Non-pigmented ciliary epithelial cell (primary cell): ENCODE measurements around the gene OXNAD1.

Experiments used
- DNase-seq: peaks from one replicate; pipeline ENCODE4 v3.0.0-alpha.2; 2010; ENCODE audit warnings: low read depth

OXNAD1 gene

GRCh38 chr3:16279010-16279801 is 14.2 kb downstream of the OXNAD1 start:
- DNase-seq: no peak

GRCh38 chr3:16280671-16281070 is 15.7 kb downstream of the OXNAD1 start:
- no peak for DNase-seq

GRCh38 chr3:16284633-16285032 is 19.6 kb downstream of the OXNAD1 start:
- DNase-seq: no peak

- no peak for DNase-seq
These were observed 21.1 kb downstream of the OXNAD1 start for GRCh38 chr3:16286161-16286560.

- DNase-seq: no peak
These were observed 21.9 kb downstream of the OXNAD1 start for GRCh38 chr3:16286751-16287543.

DNA sequence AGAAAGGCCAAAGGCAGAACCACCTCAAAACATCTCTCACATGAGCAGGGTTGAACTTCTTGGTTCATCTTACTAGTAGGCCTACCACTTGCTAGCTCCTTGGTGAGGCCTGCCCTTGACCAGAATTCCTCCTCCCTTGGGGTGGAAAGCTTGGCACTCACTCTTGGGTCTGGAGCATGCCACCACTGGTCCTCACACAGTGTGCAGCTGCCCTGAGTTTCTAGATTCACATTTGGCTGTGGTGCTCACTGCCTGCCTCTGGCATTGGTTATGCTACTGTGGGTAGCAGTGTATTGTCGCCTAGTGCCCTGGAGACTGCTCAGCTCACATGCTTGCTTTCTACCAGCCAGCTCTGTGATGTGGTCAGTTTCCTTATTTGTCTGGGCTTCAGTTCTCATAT is 23.7 kb downstream of the OXNAD1 start:
- no peak for DNase-seq

- no peak for DNase-seq
These were observed 24.3 kb downstream of the OXNAD1 start for GRCh38 chr3:16289144-16289889.

GRCh38 chr3:16290007-16290826 is 25.2 kb downstream of the OXNAD1 start:
- DNase-seq: no peak

DNA sequence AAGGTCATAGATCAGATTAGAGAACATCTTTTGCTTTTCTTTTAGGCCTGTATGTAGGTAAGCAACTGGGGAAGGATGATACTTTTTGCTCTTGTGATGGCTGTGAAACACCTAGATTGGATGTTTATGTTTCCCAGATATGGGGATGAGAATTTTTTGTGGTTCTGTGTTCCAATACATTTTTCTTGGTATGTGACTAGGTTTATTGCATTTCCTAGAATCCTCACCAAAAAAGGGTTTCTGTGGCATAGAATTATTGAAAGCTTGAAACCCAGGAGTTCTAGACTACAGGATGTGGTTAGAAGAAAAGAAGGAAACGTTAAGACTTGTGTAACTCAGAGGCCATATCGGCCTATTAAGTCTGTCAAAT is 25.8 kb downstream of the OXNAD1 start:
- no peak for DNase-seq

- DNase-seq: no peak
These were observed 29.8 kb downstream of the OXNAD1 start for GRCh38 chr3:16294844-16295243.

DNA sequence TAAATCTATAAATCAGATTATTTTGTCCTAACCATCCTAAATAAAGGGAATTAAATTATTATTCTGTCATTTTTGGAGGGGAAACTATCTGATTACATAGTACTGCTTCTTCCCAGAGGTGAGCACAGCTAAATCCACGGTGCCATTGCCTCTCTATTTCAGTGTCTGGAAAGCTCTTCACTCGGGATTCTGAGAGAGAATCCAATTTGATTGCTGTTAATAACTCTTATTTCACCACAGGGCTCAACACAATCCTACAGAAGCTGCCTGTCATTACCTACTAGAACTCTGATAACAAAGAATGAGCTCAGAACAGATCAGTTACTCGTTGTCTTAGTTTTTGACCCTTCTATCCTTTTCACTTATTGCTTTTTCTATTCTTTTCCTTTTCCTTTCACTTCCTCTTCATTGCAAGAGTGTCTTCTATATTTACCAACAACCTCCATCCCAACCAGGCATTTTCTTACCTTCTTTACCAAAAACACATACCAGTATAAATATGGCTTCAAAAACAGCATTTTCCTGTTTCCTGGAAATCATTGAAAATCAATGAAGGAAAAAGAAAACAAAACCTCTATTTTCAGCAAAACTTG is 30.4 kb downstream of the OXNAD1 start:
- no peak for DNase-seq

DNA sequence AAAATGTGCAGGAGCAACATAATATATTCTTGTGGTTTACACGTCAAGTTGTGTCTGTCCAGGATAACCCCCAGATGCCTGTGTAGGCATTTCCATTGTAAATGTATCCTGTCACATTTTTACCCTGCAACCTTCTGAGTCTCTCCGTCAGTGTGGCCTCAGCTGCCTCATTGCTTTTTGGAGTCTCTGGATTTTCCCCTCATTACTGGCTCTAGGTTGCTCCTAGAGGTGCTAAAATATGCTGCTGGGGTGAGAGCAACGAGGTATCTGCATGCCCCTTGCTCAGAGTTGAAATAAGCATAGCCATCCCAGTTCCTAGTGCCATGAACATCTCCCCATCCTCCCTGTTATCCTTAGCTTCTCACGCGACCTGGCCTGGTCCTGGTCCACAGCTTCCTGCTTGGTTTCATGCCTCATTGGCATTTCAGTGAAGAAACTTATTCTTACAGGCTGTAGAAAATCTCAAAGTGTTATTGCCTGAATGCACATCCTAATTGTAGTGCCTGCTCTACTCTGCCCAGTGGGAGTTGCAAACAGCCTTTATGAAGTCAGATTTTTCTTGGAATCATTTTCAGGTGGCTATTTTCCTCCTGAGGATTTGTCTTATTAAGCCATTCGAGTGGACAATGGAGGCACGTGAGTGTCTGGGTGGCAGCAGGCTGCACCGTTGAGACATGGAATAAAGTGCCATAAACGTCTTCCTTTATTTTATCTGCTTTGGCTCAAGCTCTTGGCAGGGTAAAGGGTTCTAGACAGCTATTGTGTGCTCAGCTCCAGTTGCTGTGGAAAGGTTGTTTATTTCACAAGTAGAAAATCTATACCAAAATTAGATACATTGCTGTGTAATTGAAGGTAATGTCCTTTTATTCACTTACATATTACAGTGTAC is 33.2 kb downstream of the OXNAD1 start:
- no peak for DNase-seq

GRCh38 chr3:16298891-16299290 is 33.9 kb downstream of the OXNAD1 start:
- no peak for DNase-seq

GRCh38 chr3:16299746-16300145 is 34.7 kb downstream of the OXNAD1 start:
- no peak for DNase-seq

GRCh38 chr3:16300307-16300706 is 35.3 kb downstream of the OXNAD1 start:
- peak; percentile 41 for DNase-seq

DNA sequence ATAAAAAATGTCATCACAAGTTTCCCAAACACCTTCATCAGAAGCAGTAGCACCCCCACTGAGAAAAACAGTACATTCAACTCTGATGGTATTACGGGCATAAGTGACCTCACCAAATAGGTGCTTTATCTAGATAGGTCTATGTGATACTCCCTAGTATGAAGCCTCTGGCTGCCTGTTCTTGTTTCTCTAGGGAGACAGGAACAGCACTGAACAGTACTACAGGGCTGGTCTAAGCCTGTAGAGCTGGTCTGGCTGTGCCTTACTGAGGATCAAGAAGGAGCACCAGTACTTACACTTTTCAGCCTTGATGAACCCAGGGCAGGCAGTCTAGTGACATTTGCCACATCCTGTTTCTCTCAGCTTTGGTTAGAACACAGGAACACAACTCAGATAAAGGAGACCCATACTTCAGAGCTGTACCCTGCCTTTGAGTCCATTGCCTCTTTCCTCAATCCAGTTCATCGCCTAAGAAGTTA is 35.9 kb downstream of the OXNAD1 start:
- no peak for DNase-seq

DNA sequence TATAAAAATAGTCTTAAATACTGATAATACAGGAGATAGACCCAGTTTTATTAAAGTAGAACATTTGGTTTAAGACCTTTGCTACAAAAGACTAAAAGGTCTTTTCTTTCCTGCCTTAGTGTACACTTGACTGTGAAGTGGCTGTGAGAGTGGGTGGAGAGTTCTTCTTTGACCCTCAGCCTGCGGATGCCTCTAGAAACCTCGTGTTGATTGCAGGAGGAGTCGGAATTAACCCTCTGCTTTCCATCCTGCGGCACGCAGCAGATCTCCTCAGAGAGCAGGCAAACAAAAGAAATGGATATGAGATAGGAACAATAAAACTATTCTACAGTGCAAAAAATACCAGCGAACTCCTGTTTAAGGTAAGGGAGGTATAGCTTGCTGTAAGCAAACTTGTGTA is 36.5 kb downstream of the OXNAD1 start:
- no peak for DNase-seq

DNA sequence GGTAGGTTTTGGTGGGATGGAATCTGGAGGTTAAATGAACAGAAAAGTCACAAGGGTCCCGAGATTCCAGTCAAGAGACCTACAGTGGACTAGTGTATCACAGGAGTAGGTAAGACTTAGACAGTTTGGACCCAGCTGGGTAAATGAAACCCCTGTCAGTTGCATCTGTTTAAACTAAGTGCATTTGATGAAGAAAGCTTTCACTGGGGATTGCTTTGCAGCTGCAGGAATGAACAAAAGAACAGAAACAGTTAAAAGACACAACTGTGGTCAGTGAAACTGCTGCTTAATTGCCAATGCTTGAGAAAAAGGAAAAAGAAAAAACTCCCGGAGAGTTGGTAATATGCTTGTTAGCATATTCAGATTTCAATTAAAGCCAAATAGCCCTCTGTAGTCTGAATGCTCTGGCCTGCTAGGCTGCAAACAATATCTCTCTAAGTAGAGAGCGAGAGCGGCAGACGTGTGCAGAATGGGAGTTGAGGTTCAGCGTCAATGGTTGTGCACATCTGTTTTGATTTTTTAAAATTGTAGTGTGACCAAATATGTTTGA is 37.1 kb downstream of the OXNAD1 start:
- DNase-seq: no peak

GRCh38 chr3:16303037-16303575 is 38.1 kb downstream of the OXNAD1 start:
- no peak for DNase-seq
